MM.1S (cell line): Measurements from ENCODE around the gene HSDL1.

Source experiments
- CTCF ChIP-seq: fragments of 300-600 bp; sonication (generic); IDR thresholded peaks from 2 replicates; pipeline ENCODE4 v1.5.1; 2016; ENCODE audit warnings: antibody characterized with exemption, low read length, mixed read lengths
- EZH2 ChIP-seq: fragments of 300-600 bp; sonication (generic); optimal IDR thresholded peaks from 2 replicates; pipeline ENCODE3; 2017; ENCODE audit warnings: low read depth, mild to moderate bottlenecking, antibody characterized with exemption, low read length, mixed read lengths
- EZH2phosphoT487 ChIP-seq: fragments of 300-600 bp; sonication (generic); IDR thresholded peaks from 2 replicates; pipeline ENCODE4 v1.6.1; 2018; ENCODE audit warnings: antibody characterized with exemption, low read length

- TF ChIP-seq CTCF (no peak), EZH2 (no peak), EZH2phosphoT487 (no peak)
These were observed 20.8 kb upstream of the HSDL1 start for GRCh38 chr16:84165746-84166145.
